A549 (cell line): ENCODE data around the gene SRP9. TPM values are rescaled to one million over a fixed set of nuclear protein-coding genes. Genes with fewer than 3 reads are reported as not detected.

Experiments
- ATAC-seq, 2 experiments: fragments of 200-7000 bp in 1 of 2; fragments of >200 bp in 1 of 2; cut with Nextera tagmentation in 1 of 2; cut with Tn5 transposase in 1 of 2; 3 replicates each; pipeline versions ENCODE4 v1.8.0 to v1.9.1; 2018 to 2020; ENCODE audit warnings: mild to moderate bottlenecking in 1 of 2, moderate library complexity in 1 of 2
- CTCF ChIA-PET: fragments of 300-600 bp; sonication (Branson Sonifier 250); formaldehyde crosslinking; extraction: SDS; loops from one replicate; lab custom pipeline; 2021; ENCODE audit warnings: antibody characterized with exemption, inconsistent platforms; lab: Yijun Ruan, JAX
- POLR2A ChIA-PET: fragments of 350-600 bp; formaldehyde crosslinking; extraction: SDS; loops from one replicate; lab custom pipeline; 2021; ENCODE audit warnings: antibody characterized with exemption, inconsistent platforms; lab: Yijun Ruan, JAX
- DNase-seq, 2 experiments: peaks; one replicate each; pipeline versions ENCODE4 v3.0.0 to v3.0.0-alpha.2; 2011 to 2016; ENCODE audit warnings: low read depth in 1 of 2, low spot score in 1 of 2
- FAIRE-seq: peaks from 2 replicates; lab custom pipeline; 2011; peaks lifted over from hg19 to GRCh38; lab: Jason Lieb, UNC
- H3K27ac ChIP-seq, 2 experiments: fragments of >200 bp; sonication (Bioruptor Twin); formaldehyde crosslinking; 3 replicates each; pipeline ENCODE4 v1.5.1; 2016 to 2017
- H3K4me1 ChIP-seq: fragments of >200 bp; sonication (Bioruptor Twin); formaldehyde crosslinking; 3 replicates; pipeline ENCODE4 v1.6.1; 2016
- H3K4me2 ChIP-seq: fragments of >200 bp; sonication (Bioruptor Twin); formaldehyde crosslinking; 3 replicates; pipeline ENCODE4 v1.6.1; 2016
- H3K4me3 ChIP-seq: fragments of >200 bp; sonication (Bioruptor Twin); formaldehyde crosslinking; 3 replicates; pipeline ENCODE4 v1.5.1; 2016
- H3K9me3 ChIP-seq: fragments of >200 bp; sonication (Bioruptor Twin); formaldehyde crosslinking; 3 replicates; pipeline ENCODE4 v1.6.1; 2016
- BHLHE40 ChIP-seq: IDR thresholded peaks from 2 replicates; pipeline ENCODE4 v1.6.1; 2012; ENCODE audit warnings: low read depth, low read length, inconsistent platforms
- CBX2 ChIP-seq: fragments of 200-600 bp; sonication (generic); IDR thresholded peaks from 2 replicates; pipeline ENCODE4 v1.6.1; 2016; ENCODE audit warnings: low read depth, mild to moderate bottlenecking, borderline replicate concordance
- CBX8 ChIP-seq: fragments of 200-600 bp; sonication (generic); IDR thresholded peaks from 2 replicates; pipeline ENCODE4 v1.6.1; 2016
- CEBPB ChIP-seq, 2 experiments: fragments of >200 bp in 1 of 2; sonication (Bioruptor Twin) in 1 of 2; formaldehyde crosslinking in 1 of 2; IDR thresholded peaks; 2 replicates each; pipeline ENCODE4 v1.6.1; 2012 to 2016
- CHD4 ChIP-seq: fragments of 200-600 bp; sonication (generic); IDR thresholded peaks from 2 replicates; pipeline ENCODE4 v1.6.1; 2016; ENCODE audit warnings: antibody characterized with exemption, mild to moderate bottlenecking, borderline replicate concordance
- EHF ChIP-seq: fragments of 250-450 bp; sonication (Bioruptor Pico); IDR thresholded peaks from 2 replicates; pipeline ENCODE4 v1.5.0; 2020; ENCODE audit warnings: mild to moderate bottlenecking
- FOSB ChIP-seq: fragments of 250-450 bp; sonication (Bioruptor Pico); IDR thresholded peaks from 2 replicates; pipeline ENCODE4 v1.5.0; 2020; ENCODE audit warnings: mild to moderate bottlenecking, moderate library complexity
- FOSL2 ChIP-seq, 2 experiments: fragments of 450-650 bp in 1 of 2; fragments of >200 bp in 1 of 2; sonication (Bioruptor Twin) in 1 of 2; formaldehyde crosslinking; IDR thresholded peaks; 2 replicates each; pipeline versions ENCODE4 v1.5.0 to v1.6.1; 2016 to 2020; ENCODE audit warnings: mild to moderate bottlenecking in 1 of 2, moderate library complexity in 1 of 2
- GATA3 ChIP-seq: IDR thresholded peaks from 2 replicates; pipeline ENCODE4 v1.6.1; 2012; ENCODE audit warnings: borderline replicate concordance
- HEYL ChIP-seq: fragments of 250-450 bp; sonication (Bioruptor Pico); IDR thresholded peaks from 2 replicates; pipeline ENCODE4 v1.8.0; 2021; ENCODE audit warnings: mild to moderate bottlenecking, moderate library complexity
- HOXB5 ChIP-seq: fragments of 250-450 bp; sonication (Bioruptor Pico); IDR thresholded peaks from 2 replicates; pipeline ENCODE4 v1.5.0; 2020; ENCODE audit warnings: mild to moderate bottlenecking, moderate library complexity
- KDM1A ChIP-seq: fragments of 200-600 bp; sonication (generic); IDR thresholded peaks from 2 replicates; pipeline ENCODE4 v1.6.1; 2016; ENCODE audit warnings: low read depth, mild to moderate bottlenecking
- MAZ ChIP-seq: fragments of 150-350 bp; IDR thresholded peaks from 2 replicates; pipeline ENCODE4 v1.6.1; 2014; ENCODE audit warnings: antibody characterized with exemption, low read depth, low read length, borderline replicate concordance
- MYC ChIP-seq: IDR thresholded peaks from 2 replicates; pipeline ENCODE4 v1.6.1; 2012; ENCODE audit warnings: mild to moderate bottlenecking, inconsistent platforms, low read length, improper control_type of control experiment, borderline replicate concordance
- NFE2L2 ChIP-seq: fragments of 150-350 bp; conservative IDR thresholded peaks from 2 replicates; pipeline ENCODE4 v1.6.1; 2014; ENCODE audit warnings: low read length
- NR3C1 ChIP-seq: fragments of >200 bp; sonication (Bioruptor Twin); formaldehyde crosslinking; IDR thresholded peaks from 3 replicates; pipeline ENCODE4 v1.6.1; 2017
- PHF8 ChIP-seq: fragments of 200-600 bp; sonication (generic); IDR thresholded peaks from 2 replicates; pipeline ENCODE4 v1.6.1; 2016; ENCODE audit warnings: low read depth, mild to moderate bottlenecking, antibody characterized with exemption, moderate library complexity, borderline replicate concordance
- POLR2A ChIP-seq: IDR thresholded peaks from 2 replicates; pipeline ENCODE4 v1.6.1; 2012; ENCODE audit warnings: mild to moderate bottlenecking, low read length
- POLR2AphosphoS2 ChIP-seq: conservative IDR thresholded peaks from 2 replicates; pipeline ENCODE4 v1.6.1; 2012; ENCODE audit warnings: low read length, improper control_type of control experiment, inconsistent platforms
- RAD21 ChIP-seq, 2 experiments: fragments of >200 bp in 1 of 2; sonication (Bioruptor Twin) in 1 of 2; formaldehyde crosslinking in 1 of 2; IDR thresholded peaks in 1 of 2; conservative IDR thresholded peaks in 1 of 2; 2 replicates in 1 of 2; 3 replicates in 1 of 2; pipeline ENCODE4 v1.6.1; 2012 to 2018; ENCODE audit warnings: inconsistent platforms in 1 of 2
- RCOR1 ChIP-seq: fragments of 150-350 bp; IDR thresholded peaks from 2 replicates; pipeline ENCODE4 v1.6.1; 2014; ENCODE audit warnings: antibody characterized with exemption, low read length, low read depth
- TFCP2L1 ChIP-seq: fragments of 250-450 bp; sonication (Bioruptor Pico); IDR thresholded peaks from 2 replicates; pipeline ENCODE4 v1.5.0; 2021; ENCODE audit warnings: mild to moderate bottlenecking
- ZFP36 ChIP-seq: fragments of 450-650 bp; IDR thresholded peaks from 2 replicates; pipeline ENCODE4 v1.6.1; 2014; ENCODE audit warnings: borderline replicate concordance; ENCODE audit not compliant: partially characterized antibody
- ZNF302 ChIP-seq: fragments of 250-450 bp; sonication (Bioruptor Pico); IDR thresholded peaks from 2 replicates; pipeline ENCODE4 v1.9.0; 2021; ENCODE audit warnings: inconsistent platforms, mild to moderate bottlenecking, moderate library complexity
- ZSCAN20 ChIP-seq: fragments of 250-450 bp; sonication (Bioruptor Pico); IDR thresholded peaks from 2 replicates; pipeline ENCODE4 v1.8.0; 2022; ENCODE audit warnings: mild to moderate bottlenecking, moderate library complexity
- WGBS: methylation state at CpG from one replicate; pipeline ENCODE4 v1.1.6; 2017; ENCODE audit errors: missing lambda C conversion rate; 5-methylcytosine and 5-hydroxymethylcytosine counted together
- polyA plus RNA-seq, 4 experiments: library from polyadenylated mRNA; depleted of rRNA in 3 of 4; stranded (reverse); fragments of >200 nt; fragmentation: RNase III in 1 of 4; extraction: RNeasy Plus Mini Kit Qiagen cat#74134 plus additional on column Dnase treatment in 1 of 4; gene quantifications; 2 replicates in 3 of 4; 3 replicates in 1 of 4; pipeline ENCODE4 v1.2.3, GENCODE V29; 2011 to 2017
- TF ChIP-seq, protein P1 (sequence below): IDR thresholded peaks from 2 replicates; pipeline ENCODE4 v1.6.1; 2012; ENCODE audit warnings: low read depth, borderline replicate concordance
- TF ChIP-seq, protein P2 (sequence below): fragments of 250-450 bp; sonication (Bioruptor Pico); IDR thresholded peaks from 2 replicates; pipeline ENCODE4 v1.5.0; 2021; ENCODE audit warnings: mild to moderate bottlenecking, moderate library complexity, borderline replicate concordance
- TF ChIP-seq, protein P3 (sequence below): fragments of 200-600 bp; sonication (generic); IDR thresholded peaks from 2 replicates; pipeline ENCODE4 v1.6.1; 2016; ENCODE audit warnings: antibody characterized with exemption, mild to moderate bottlenecking, moderate library complexity
- TF ChIP-seq, protein P4 (sequence below): IDR thresholded peaks from 2 replicates; pipeline ENCODE4 v1.6.1; 2012
- TF ChIP-seq, protein P5 (sequence below): fragments of 250-450 bp; sonication (Bioruptor Pico); IDR thresholded peaks from 2 replicates; pipeline ENCODE4 v1.5.0; 2020; ENCODE audit warnings: low read depth, mild to moderate bottlenecking, moderate library complexity

SRP9 gene
- polyA plus RNA-seq, 2 of the 4 experiments (the other 2 are of a cell fraction): 352 to 629 TPM

DNA sequence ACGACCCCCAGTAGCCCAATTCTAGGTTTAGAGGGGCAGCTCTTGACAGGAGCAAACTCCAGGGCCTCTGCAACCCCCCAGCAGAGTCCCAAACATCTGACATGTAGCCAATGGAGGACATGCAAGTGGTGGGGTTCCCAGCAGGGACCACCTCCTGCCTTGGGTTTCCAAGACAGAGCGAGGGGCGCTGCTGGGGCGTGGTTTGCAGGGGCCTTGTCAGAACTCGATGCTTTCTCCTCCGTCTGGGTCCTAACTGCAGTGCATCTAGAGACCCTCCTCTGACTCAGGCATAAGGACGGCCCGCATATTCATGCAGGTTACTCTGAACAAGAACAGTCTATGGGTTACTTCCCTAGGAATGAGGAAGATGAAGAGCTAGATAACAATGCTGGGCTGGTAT, 49.5 kb downstream of the SRP9 start:
- ChIA-PET CTCF (interaction anchor here (0.9 to 2.0 kb wide), 6 partner anchors 15 to 84 kb away, joined by 3 to 7 read pairs (median 4); partner anchors contain the start of genes EPHX1 and SRP9), POLR2A (no interaction called here)
- TF ChIP-seq BHLHE40 (no peak), HEYL (CRISPR knock-in tag) (no peak), NR3C1 (no peak), GATA3 (no peak), MAZ (no peak), CBX8 (no peak), RAD21 (conservative IDR thresholded peaks at IDR 0.05 in 1 of 2, IDR thresholded peaks at IDR 0.05 in 1 of 2) (no peak), CBX2 (no peak), POLR2AphosphoS2 (no peak), ZNF302 (CRISPR knock-in tag) (no peak), CEBPB (IDR thresholded peaks at IDR 0.05) (no peak), POLR2A (no peak), FOSL2 (IDR thresholded peaks at IDR 0.05) (no peak), FOSL2 (CRISPR knock-in tag; IDR thresholded peaks at IDR 0.05) (no peak), EHF (no peak)
- TF ChIP-seq, protein P1, sequence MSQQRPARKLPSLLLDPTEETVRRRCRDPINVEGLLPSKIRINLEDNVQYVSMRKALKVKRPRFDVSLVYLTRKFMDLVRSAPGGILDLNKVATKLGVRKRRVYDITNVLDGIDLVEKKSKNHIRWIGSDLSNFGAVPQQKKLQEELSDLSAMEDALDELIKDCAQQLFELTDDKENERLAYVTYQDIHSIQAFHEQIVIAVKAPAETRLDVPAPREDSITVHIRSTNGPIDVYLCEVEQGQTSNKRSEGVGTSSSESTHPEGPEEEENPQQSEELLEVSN: no peak
- TF ChIP-seq, protein P2, sequence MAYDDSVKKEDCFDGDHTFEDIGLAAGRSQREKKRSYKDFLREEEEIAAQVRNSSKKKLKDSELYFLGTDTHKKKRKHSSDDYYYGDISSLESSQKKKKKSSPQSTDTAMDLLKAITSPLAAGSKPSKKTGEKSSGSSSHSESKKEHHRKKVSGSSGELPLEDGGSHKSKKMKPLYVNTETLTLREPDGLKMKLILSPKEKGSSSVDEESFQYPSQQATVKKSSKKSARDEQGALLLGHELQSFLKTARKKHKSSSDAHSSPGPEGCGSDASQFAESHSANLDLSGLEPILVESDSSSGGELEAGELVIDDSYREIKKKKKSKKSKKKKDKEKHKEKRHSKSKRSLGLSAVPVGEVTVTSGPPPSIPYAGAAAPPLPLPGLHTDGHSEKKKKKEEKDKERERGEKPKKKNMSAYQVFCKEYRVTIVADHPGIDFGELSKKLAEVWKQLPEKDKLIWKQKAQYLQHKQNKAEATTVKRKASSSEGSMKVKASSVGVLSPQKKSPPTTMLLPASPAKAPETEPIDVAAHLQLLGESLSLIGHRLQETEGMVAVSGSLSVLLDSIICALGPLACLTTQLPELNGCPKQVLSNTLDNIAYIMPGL (CRISPR knock-in tag): no peak
- Histone ChIP-seq H3K4me3 (no peak overlapping the region), H3K4me1 (peaks cover 11% of the 10 kb centered on the region; the same call in 2 of the 3 replicates), H3K27ac (peak overlapping the region in 1 of 2 experiments; percentile 18; a peak in 1 of 6 replicates), H3K9me3 (no peaks in the 10 kb centered on the region), H3K4me2 (no peak overlapping the region)
- 80% methylated on average over 8 of the region's 8 CpGs for WGBS
- FAIRE-seq: no peak
- ATAC-seq: no peak
- DNase-seq: no peak

DNA sequence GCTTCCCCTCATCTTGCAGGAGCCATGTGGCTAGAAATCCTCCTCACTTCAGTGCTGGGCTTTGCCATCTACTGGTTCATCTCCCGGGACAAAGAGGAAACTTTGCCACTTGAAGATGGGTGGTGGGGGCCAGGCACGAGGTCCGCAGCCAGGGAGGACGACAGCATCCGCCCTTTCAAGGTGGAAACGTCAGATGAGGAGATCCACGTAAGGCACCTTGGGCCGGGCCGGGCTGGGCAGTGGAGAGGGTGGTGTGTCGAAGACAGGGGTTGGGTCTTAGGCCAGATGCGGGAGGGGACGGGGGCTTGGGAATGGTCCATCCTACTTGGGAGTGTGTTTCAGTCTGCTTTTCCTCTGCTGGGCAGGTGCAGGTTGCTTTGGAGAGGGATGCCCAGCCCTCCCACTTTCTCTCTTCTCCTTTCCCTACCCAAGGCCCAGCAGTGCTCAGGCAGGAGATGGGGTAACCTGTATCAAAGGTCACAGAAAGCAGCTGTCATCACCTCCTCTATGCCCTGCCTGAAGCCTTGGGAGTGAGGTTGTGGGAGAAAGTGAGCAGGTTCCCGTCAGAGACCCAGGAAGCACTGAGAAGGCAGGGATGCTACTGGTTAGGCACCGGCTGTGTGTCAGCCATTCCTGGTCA, 51.2 kb downstream of the SRP9 start:
- CTCF ChIA-PET: interaction anchor here (0.7 to 1.6 kb wide), 2 partner anchors 18 to 44 kb away, joined by 3 to 6 read pairs; no protein-coding TSS in a partner anchor
- TF ChIP-seq, protein P3, sequence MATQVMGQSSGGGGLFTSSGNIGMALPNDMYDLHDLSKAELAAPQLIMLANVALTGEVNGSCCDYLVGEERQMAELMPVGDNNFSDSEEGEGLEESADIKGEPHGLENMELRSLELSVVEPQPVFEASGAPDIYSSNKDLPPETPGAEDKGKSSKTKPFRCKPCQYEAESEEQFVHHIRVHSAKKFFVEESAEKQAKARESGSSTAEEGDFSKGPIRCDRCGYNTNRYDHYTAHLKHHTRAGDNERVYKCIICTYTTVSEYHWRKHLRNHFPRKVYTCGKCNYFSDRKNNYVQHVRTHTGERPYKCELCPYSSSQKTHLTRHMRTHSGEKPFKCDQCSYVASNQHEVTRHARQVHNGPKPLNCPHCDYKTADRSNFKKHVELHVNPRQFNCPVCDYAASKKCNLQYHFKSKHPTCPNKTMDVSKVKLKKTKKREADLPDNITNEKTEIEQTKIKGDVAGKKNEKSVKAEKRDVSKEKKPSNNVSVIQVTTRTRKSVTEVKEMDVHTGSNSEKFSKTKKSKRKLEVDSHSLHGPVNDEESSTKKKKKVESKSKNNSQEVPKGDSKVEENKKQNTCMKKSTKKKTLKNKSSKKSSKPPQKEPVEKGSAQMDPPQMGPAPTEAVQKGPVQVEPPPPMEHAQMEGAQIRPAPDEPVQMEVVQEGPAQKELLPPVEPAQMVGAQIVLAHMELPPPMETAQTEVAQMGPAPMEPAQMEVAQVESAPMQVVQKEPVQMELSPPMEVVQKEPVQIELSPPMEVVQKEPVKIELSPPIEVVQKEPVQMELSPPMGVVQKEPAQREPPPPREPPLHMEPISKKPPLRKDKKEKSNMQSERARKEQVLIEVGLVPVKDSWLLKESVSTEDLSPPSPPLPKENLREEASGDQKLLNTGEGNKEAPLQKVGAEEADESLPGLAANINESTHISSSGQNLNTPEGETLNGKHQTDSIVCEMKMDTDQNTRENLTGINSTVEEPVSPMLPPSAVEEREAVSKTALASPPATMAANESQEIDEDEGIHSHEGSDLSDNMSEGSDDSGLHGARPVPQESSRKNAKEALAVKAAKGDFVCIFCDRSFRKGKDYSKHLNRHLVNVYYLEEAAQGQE: no peak
- TF ChIP-seq KDM1A (no peak), TFCP2L1 (CRISPR knock-in tag) (no peak), MYC (no peak), RCOR1 (no peak), RAD21 (conservative IDR thresholded peaks at IDR 0.05 in 1 of 2, IDR thresholded peaks at IDR 0.05 in 1 of 2) (no peak), FOSB (CRISPR knock-in tag) (no peak), ZSCAN20 (no peak), NFE2L2 (no peak), PHF8 (no peak), ZFP36 (no peak), CHD4 (no peak), ZNF302 (CRISPR knock-in tag) (no peak), HOXB5 (CRISPR knock-in tag) (no peak)
- TF ChIP-seq, protein P4, sequence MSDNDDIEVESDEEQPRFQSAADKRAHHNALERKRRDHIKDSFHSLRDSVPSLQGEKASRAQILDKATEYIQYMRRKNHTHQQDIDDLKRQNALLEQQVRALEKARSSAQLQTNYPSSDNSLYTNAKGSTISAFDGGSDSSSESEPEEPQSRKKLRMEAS: no peak
- TF ChIP-seq, protein P5, sequence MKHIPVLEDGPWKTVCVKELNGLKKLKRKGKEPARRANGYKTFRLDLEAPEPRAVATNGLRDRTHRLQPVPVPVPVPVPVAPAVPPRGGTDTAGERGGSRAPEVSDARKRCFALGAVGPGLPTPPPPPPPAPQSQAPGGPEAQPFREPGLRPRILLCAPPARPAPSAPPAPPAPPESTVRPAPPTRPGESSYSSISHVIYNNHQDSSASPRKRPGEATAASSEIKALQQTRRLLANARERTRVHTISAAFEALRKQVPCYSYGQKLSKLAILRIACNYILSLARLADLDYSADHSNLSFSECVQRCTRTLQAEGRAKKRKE (CRISPR knock-in tag): no peak
- TF ChIP-seq, protein P1: no peak

More for the DNA sequence above, 51.2 kb downstream of the SRP9 start:
- 95% methylated on average over 14 of the region's 14 CpGs for WGBS
- H3K4me3 ChIP-seq: no peak overlapping the region
- DNase-seq: no peak
- FAIRE-seq: no peak
- ATAC-seq: no peak; a peak in 1 of 6 replicates
- no peaks in the 10 kb centered on the region for H3K9me3 ChIP-seq
- peaks cover 11% of the 10 kb centered on the region; the same call in 2 of the 3 replicates for H3K4me1 ChIP-seq
- POLR2A ChIA-PET: interaction anchor here (0.7 kb wide), 1 partner anchor 7 kb away, joined by 3 read pairs; no protein-coding TSS in a partner anchor
- no peak overlapping the region for H3K27ac ChIP-seq
- no peak overlapping the region for H3K4me2 ChIP-seq
